Measurements from ENCODE around the gene CCDC88C. TPM values are rescaled to one million over a fixed set of nuclear protein-coding genes. Genes with fewer than 3 reads are reported as not detected.

Gene CCDC88C
- total RNA-seq, 2 donors from 2014 or later = 32.5 to 54.4 TPM

DNA sequence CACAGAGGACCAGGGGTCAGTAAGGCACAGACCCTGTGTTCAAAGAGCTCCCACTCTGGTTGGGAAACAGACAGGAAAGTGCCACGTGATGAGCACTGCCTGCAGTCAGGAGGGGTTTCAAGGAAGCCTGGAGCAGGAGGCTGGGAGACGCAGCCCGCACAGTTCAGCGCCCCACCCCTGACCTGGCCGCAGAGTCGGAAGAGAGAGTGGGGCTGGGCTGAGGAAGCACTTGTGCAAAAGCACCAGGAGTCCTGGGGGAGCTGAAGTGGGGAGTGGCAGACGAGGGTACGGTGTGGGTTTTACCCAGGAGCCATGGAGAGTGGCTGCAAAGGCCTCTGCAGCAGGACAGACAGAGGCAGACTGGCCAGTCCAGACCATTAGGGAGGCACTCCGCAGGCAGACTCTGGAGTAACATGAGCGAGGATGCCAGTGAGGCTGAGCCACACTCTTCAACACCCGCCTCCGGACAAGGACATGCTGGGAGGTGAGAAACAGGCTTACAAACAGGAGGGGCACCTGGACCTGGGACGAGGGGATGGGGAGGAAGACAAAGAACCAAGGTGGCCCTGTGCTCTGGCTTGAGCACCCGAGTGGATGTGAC, 87.4 kb downstream of the CCDC88C start:
- TF ChIP-seq POLR2AphosphoS5 (IDR thresholded peaks at IDR 0.05) (no peak), POLR2A (IDR thresholded peaks at IDR 0.05) (no peak)
- TF ChIP-seq, protein P1, sequence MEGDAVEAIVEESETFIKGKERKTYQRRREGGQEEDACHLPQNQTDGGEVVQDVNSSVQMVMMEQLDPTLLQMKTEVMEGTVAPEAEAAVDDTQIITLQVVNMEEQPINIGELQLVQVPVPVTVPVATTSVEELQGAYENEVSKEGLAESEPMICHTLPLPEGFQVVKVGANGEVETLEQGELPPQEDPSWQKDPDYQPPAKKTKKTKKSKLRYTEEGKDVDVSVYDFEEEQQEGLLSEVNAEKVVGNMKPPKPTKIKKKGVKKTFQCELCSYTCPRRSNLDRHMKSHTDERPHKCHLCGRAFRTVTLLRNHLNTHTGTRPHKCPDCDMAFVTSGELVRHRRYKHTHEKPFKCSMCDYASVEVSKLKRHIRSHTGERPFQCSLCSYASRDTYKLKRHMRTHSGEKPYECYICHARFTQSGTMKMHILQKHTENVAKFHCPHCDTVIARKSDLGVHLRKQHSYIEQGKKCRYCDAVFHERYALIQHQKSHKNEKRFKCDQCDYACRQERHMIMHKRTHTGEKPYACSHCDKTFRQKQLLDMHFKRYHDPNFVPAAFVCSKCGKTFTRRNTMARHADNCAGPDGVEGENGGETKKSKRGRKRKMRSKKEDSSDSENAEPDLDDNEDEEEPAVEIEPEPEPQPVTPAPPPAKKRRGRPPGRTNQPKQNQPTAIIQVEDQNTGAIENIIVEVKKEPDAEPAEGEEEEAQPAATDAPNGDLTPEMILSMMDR (IDR thresholded peaks at IDR 0.05) = no peak
- no peak overlapping the region for H3K4me3 ChIP-seq
- intact Hi-C loops (cut with DNase I) = no loop called here
- H3K9me3 ChIP-seq = no peaks in the 10 kb centered on the region
- no peaks in the 10 kb centered on the region for H3K4me1 ChIP-seq (replicated peaks)
- 85% methylated on average over 14 of the region's 14 CpGs for WGBS
- no peaks in the 10 kb centered on the region for H3K36me3 ChIP-seq
- no peak for DNase-seq (ENCODE audit: low spot score)
- H3K27me3 ChIP-seq (replicated peaks; ENCODE audit: insufficient read depth) = no peaks in the 10 kb centered on the region
- no peak overlapping the region for H3K27ac ChIP-seq

GRCh38 chr14:91329486-91330014, 88.1 kb downstream of the CCDC88C start:
- H3K4me1 ChIP-seq (replicated peaks) = no peaks in the 10 kb centered on the region
- H3K4me3 ChIP-seq = no peak overlapping the region
- no peaks in the 10 kb centered on the region for H3K36me3 ChIP-seq
- TF ChIP-seq POLR2A (IDR thresholded peaks at IDR 0.05) (no peak), POLR2AphosphoS5 (IDR thresholded peaks at IDR 0.05) (no peak)
- TF ChIP-seq, protein P1 (IDR thresholded peaks at IDR 0.05) = no peak
- no peaks in the 10 kb centered on the region for H3K9me3 ChIP-seq
- DNase-seq (ENCODE audit: low spot score) = no peak
- no peak overlapping the region for H3K27ac ChIP-seq
- 57% methylated on average over 3 of the region's 3 CpGs for WGBS
- intact Hi-C loops (cut with DNase I) = no loop called here
- no peaks in the 10 kb centered on the region for H3K27me3 ChIP-seq (replicated peaks; ENCODE audit: insufficient read depth)

GRCh38 chr14:91328313-91329050, 89.1 kb downstream of the CCDC88C start:
- WGBS = 90% methylated on average over 27 of the region's 27 CpGs
- intact Hi-C loops (cut with DNase I) = no loop called here
- no peaks in the 10 kb centered on the region for H3K27me3 ChIP-seq (replicated peaks; ENCODE audit: insufficient read depth)
- H3K4me3 ChIP-seq = no peak overlapping the region
- TF ChIP-seq, protein P1 (IDR thresholded peaks at IDR 0.05) = no peak
- TF ChIP-seq POLR2A (IDR thresholded peaks at IDR 0.05) (no peak), POLR2AphosphoS5 (IDR thresholded peaks at IDR 0.05) (no peak)
- H3K36me3 ChIP-seq = no peaks in the 10 kb centered on the region
- no peaks in the 10 kb centered on the region for H3K4me1 ChIP-seq (replicated peaks)
- H3K27ac ChIP-seq = no peak overlapping the region
- no peak for DNase-seq (ENCODE audit: low spot score)
- H3K9me3 ChIP-seq = no peaks in the 10 kb centered on the region

- Histone ChIP-seq H3K36me3 (no peaks in the 10 kb centered on the region), H3K27me3 (replicated peaks; ENCODE audit: insufficient read depth) (no peaks in the 10 kb centered on the region), H3K4me1 (replicated peaks) (no peaks in the 10 kb centered on the region), H3K4me3 (no peak overlapping the region), H3K9me3 (no peaks in the 10 kb centered on the region), H3K27ac (no peak overlapping the region)
- no peak for DNase-seq (ENCODE audit: low spot score)
- TF ChIP-seq POLR2AphosphoS5 (IDR thresholded peaks at IDR 0.05) (no peak), POLR2A (IDR thresholded peaks at IDR 0.05) (no peak)
- TF ChIP-seq, protein P1 (IDR thresholded peaks at IDR 0.05) = no peak
- WGBS = 94% methylated on average over 10 of the region's 10 CpGs
- intact Hi-C loops (cut with DNase I) = no loop called here
Measured at GRCh38 chr14:91327661-91328312, 89.8 kb downstream of the CCDC88C start.

Data from prostate gland (tissue), 2 donors.